ENCODE data around the gene BMAL1. TPM values are rescaled to one million over a fixed set of nuclear protein-coding genes. Genes with fewer than 3 reads are reported as not detected.
A peak's percentile ranks its signal among the peaks of the same experiment; 100 is the strongest.

The BMAL1 gene
- total RNA-seq, 1 experiment from 2014 or later, result 3.8 TPM

GRCh38 chr11:13328286-13328685, 50.7 kb downstream of the BMAL1 start:
- Histone ChIP-seq H3K4me3 (ENCODE audit: insufficient read depth, low read depth, low read length) (no peak overlapping the region), H3K36me3 (replicated peaks; ENCODE audit: control insufficient read depth, insufficient read depth, low read length) (no peaks in the 10 kb centered on the region), H3K27me3 (ENCODE audit: control insufficient read depth, insufficient read depth, low read length) (no peaks in the 10 kb centered on the region)
- no peak for DNase-seq

- Histone ChIP-seq H3K4me3 (ENCODE audit: insufficient read depth, low read depth, low read length) (no peak overlapping the region), H3K27me3 (ENCODE audit: control insufficient read depth, insufficient read depth, low read length) (no peaks in the 10 kb centered on the region), H3K36me3 (replicated peaks; ENCODE audit: control insufficient read depth, insufficient read depth, low read length) (no peaks in the 10 kb centered on the region)
- DNase-seq, result no peak
These were observed 52.2 kb downstream of the BMAL1 start for GRCh38 chr11:13329670-13330356.

- no peak for DNase-seq
- Histone ChIP-seq H3K36me3 (replicated peaks; ENCODE audit: control insufficient read depth, insufficient read depth, low read length) (no peaks in the 10 kb centered on the region), H3K27me3 (ENCODE audit: control insufficient read depth, insufficient read depth, low read length) (no peaks in the 10 kb centered on the region), H3K4me3 (ENCODE audit: insufficient read depth, low read depth, low read length) (no peak overlapping the region)
These were observed 54.5 kb downstream of the BMAL1 start for GRCh38 chr11:13332124-13332523.

GRCh38 chr11:13333456-13333957, 55.9 kb downstream of the BMAL1 start:
- Histone ChIP-seq H3K27me3 (ENCODE audit: control insufficient read depth, insufficient read depth, low read length) (no peaks in the 10 kb centered on the region), H3K36me3 (replicated peaks; ENCODE audit: control insufficient read depth, insufficient read depth, low read length) (no peaks in the 10 kb centered on the region), H3K4me3 (ENCODE audit: insufficient read depth, low read depth, low read length) (no peak overlapping the region)
- DNase-seq, result no peak

- Histone ChIP-seq H3K4me3 (ENCODE audit: insufficient read depth, low read depth, low read length) (no peak overlapping the region), H3K36me3 (replicated peaks; ENCODE audit: control insufficient read depth, insufficient read depth, low read length) (no peaks in the 10 kb centered on the region), H3K27me3 (ENCODE audit: control insufficient read depth, insufficient read depth, low read length) (no peaks in the 10 kb centered on the region)
- no peak for DNase-seq
These were observed 56.6 kb downstream of the BMAL1 start for GRCh38 chr11:13334034-13334786.

GRCh38 chr11:13335319-13335718, 57.7 kb downstream of the BMAL1 start:
- Histone ChIP-seq H3K36me3 (replicated peaks; ENCODE audit: control insufficient read depth, insufficient read depth, low read length) (no peaks in the 10 kb centered on the region), H3K27me3 (ENCODE audit: control insufficient read depth, insufficient read depth, low read length) (no peaks in the 10 kb centered on the region), H3K4me3 (ENCODE audit: insufficient read depth, low read depth, low read length) (no peak overlapping the region)
- DNase-seq, result peak; percentile 81

GRCh38 chr11:13336246-13336878, 58.8 kb downstream of the BMAL1 start:
- no peak for DNase-seq

GRCh38 chr11:13338019-13338426, 60.4 kb downstream of the BMAL1 start:
- H3K36me3 ChIP-seq (replicated peaks; ENCODE audit: control insufficient read depth, insufficient read depth, low read length), result no peaks in the 10 kb centered on the region
- DNase-seq, result no peak
- no peaks in the 10 kb centered on the region for H3K27me3 ChIP-seq (ENCODE audit: control insufficient read depth, insufficient read depth, low read length)
- no peak overlapping the region for H3K4me3 ChIP-seq (ENCODE audit: insufficient read depth, low read depth, low read length)

More at GRCh38 chr11:13336246-13336878, 58.8 kb downstream of the BMAL1 start:
- no peaks in the 10 kb centered on the region for H3K36me3 ChIP-seq (replicated peaks; ENCODE audit: control insufficient read depth, insufficient read depth, low read length)
- no peaks in the 10 kb centered on the region for H3K27me3 ChIP-seq (ENCODE audit: control insufficient read depth, insufficient read depth, low read length)
- H3K4me3 ChIP-seq (ENCODE audit: insufficient read depth, low read depth, low read length), result no peak overlapping the region

- H3K4me3 ChIP-seq (ENCODE audit: insufficient read depth, low read depth, low read length), result no peak overlapping the region
- H3K27me3 ChIP-seq (ENCODE audit: control insufficient read depth, insufficient read depth, low read length), result no peaks in the 10 kb centered on the region
- H3K36me3 ChIP-seq (replicated peaks; ENCODE audit: control insufficient read depth, insufficient read depth, low read length), result no peaks in the 10 kb centered on the region
- no peak for DNase-seq
These were observed 61.0 kb downstream of the BMAL1 start for GRCh38 chr11:13338427-13339069.

GRCh38 chr11:13339195-13340153, 61.9 kb downstream of the BMAL1 start:
- H3K27me3 ChIP-seq (ENCODE audit: control insufficient read depth, insufficient read depth, low read length), result no peaks in the 10 kb centered on the region
- no peak for DNase-seq
- no peak overlapping the region for H3K4me3 ChIP-seq (ENCODE audit: insufficient read depth, low read depth, low read length)
- no peaks in the 10 kb centered on the region for H3K36me3 ChIP-seq (replicated peaks; ENCODE audit: control insufficient read depth, insufficient read depth, low read length)

- Histone ChIP-seq H3K27me3 (ENCODE audit: control insufficient read depth, insufficient read depth, low read length) (no peaks in the 10 kb centered on the region), H3K36me3 (replicated peaks; ENCODE audit: control insufficient read depth, insufficient read depth, low read length) (no peaks in the 10 kb centered on the region), H3K4me3 (ENCODE audit: insufficient read depth, low read depth, low read length) (no peak overlapping the region)
- DNase-seq, result no peak
These were observed 63.4 kb downstream of the BMAL1 start for GRCh38 chr11:13341026-13341425.

- Histone ChIP-seq H3K36me3 (replicated peaks; ENCODE audit: control insufficient read depth, insufficient read depth, low read length) (no peaks in the 10 kb centered on the region), H3K4me3 (ENCODE audit: insufficient read depth, low read depth, low read length) (no peak overlapping the region), H3K27me3 (ENCODE audit: control insufficient read depth, insufficient read depth, low read length) (no peaks in the 10 kb centered on the region)
- no peak for DNase-seq
These were observed 65.5 kb downstream of the BMAL1 start for GRCh38 chr11:13343067-13343466.

- DNase-seq, result peak; percentile 76
- Histone ChIP-seq H3K36me3 (replicated peaks; ENCODE audit: control insufficient read depth, insufficient read depth, low read length) (no peaks in the 10 kb centered on the region), H3K27me3 (ENCODE audit: control insufficient read depth, insufficient read depth, low read length) (no peaks in the 10 kb centered on the region), H3K4me3 (ENCODE audit: insufficient read depth, low read depth, low read length) (no peak overlapping the region)
These were observed 66.5 kb downstream of the BMAL1 start for GRCh38 chr11:13343931-13344717.
